Measurements from ENCODE around the gene VAMP5.

DNA sequence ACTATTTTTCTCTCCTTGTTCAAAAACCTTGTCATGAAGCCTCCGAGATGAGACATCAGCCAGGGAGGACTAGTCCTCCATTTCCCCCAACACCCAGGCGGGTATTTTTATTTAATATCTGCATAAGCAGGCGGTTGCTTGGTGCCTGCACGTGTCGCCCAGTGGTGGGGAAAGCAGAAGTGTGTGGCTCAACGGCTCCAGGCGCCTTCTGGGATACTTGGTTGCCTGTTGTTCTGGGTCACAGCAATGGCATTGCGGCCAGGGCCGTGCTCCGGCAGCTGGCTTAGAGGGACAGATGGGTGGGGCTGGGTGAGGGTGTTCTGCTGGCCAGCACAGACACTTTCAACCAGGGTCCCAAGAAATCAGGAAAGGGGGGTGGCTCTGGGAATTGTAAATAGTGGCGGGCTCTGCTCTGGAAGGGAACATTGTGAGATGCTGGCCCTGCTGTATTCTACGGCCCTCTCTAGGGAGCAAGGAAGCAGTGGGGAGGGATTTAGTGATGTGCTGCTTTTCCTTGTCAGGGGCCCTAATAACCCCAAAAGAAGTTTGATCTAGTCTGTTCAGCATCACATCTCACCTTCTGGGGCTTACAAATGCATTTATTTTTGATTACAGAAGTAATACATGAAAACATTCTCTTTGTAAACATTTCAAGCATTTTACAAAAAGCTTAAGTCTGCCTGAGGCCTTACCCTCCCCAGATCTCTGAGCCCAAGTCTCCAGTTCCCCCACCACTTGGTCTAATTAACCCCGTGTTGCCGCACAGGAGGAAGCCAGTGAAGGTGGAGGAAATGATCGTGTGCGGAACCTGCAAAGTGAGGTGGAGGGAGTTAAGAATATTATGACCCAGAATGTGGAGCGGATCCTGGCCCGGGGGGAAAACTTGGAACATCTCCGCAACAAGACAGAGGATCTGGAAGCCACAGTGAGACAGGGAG, 5.7 kb upstream of the VAMP5 start:
- no peak for TF ChIP-seq RB1 (IDR thresholded peaks at IDR 0.05; ENCODE audit: borderline replicate concordance)
- TF ChIP-seq HDGF (IDR thresholded peaks at IDR 0.05), result no peak
- TF ChIP-seq, protein P1, sequence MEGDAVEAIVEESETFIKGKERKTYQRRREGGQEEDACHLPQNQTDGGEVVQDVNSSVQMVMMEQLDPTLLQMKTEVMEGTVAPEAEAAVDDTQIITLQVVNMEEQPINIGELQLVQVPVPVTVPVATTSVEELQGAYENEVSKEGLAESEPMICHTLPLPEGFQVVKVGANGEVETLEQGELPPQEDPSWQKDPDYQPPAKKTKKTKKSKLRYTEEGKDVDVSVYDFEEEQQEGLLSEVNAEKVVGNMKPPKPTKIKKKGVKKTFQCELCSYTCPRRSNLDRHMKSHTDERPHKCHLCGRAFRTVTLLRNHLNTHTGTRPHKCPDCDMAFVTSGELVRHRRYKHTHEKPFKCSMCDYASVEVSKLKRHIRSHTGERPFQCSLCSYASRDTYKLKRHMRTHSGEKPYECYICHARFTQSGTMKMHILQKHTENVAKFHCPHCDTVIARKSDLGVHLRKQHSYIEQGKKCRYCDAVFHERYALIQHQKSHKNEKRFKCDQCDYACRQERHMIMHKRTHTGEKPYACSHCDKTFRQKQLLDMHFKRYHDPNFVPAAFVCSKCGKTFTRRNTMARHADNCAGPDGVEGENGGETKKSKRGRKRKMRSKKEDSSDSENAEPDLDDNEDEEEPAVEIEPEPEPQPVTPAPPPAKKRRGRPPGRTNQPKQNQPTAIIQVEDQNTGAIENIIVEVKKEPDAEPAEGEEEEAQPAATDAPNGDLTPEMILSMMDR (IDR thresholded peaks at IDR 0.05 in 2 of 3, conservative IDR thresholded peaks at IDR 0.05 in 1 of 3; ENCODE audit: control insufficient read depth in 2 of 3, extremely low read depth in 1 of 3, insufficient read depth in 1 of 3, low read depth in 3 of 3, low read length in 3 of 3), result no peak
- 0 out of 2 replicates have a peak, but pooled peaks have one; percentile 10 for TF ChIP-seq YY1 (IDR thresholded peaks at IDR 0.05; ENCODE audit: low read depth, low read length)
- TF ChIP-seq RCOR1 (conservative IDR thresholded peaks at IDR 0.05; ENCODE audit: low read depth, low read length), result no peak
- no peak for TF ChIP-seq SMC3 (IDR thresholded peaks at IDR 0.05; ENCODE audit: borderline replicate concordance, low read length)
- TF ChIP-seq MXI1 (IDR thresholded peaks at IDR 0.05; ENCODE audit: low read depth, low read length), result peak; percentile 80
- TF ChIP-seq, protein P2, sequence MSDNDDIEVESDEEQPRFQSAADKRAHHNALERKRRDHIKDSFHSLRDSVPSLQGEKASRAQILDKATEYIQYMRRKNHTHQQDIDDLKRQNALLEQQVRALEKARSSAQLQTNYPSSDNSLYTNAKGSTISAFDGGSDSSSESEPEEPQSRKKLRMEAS (IDR thresholded peaks at IDR 0.05; ENCODE audit: low read depth, low read length), result no peak
- TF ChIP-seq GABPA (IDR thresholded peaks at IDR 0.05; ENCODE audit: low read depth), result no peak
- TF ChIP-seq RAD21 (IDR thresholded peaks at IDR 0.05; ENCODE audit: insufficient read depth, low read depth, low read length), result no peak

Measured in GM12878 (cell line).